RWPE1 (cell line): ENCODE data around the gene SPATA12.

Source experiments
- CTCF ChIA-PET: fragments of 350-600 bp; sonication (Branson Sonifier 250); formaldehyde crosslinking; extraction: SDS; loops from one replicate; lab custom pipeline; 2021; lab: Yijun Ruan, JAX
- POLR2A ChIA-PET: fragments of 400-600 bp; formaldehyde crosslinking; extraction: SDS; loops from one replicate; lab custom pipeline; 2020; ENCODE audit warnings: antibody characterized with exemption; ENCODE audit not compliant: low non-redundant PET; lab: Yijun Ruan, JAX
- DNase-seq: peaks from one replicate; pipeline ENCODE4 v3.0.0; 2012; ENCODE audit warnings: low spot score
- H3K27ac ChIP-seq: fragments of 450-650 bp; 2 replicates; pipeline ENCODE4 v1.5.1; 2017
- TF ChIP-seq, protein P1 (sequence below): fragments of 450-650 bp; conservative IDR thresholded peaks from 2 replicates; pipeline ENCODE4 v1.5.1; 2017; ENCODE audit warnings: low read depth, mild to moderate bottlenecking

The SPATA12 gene

DNA sequence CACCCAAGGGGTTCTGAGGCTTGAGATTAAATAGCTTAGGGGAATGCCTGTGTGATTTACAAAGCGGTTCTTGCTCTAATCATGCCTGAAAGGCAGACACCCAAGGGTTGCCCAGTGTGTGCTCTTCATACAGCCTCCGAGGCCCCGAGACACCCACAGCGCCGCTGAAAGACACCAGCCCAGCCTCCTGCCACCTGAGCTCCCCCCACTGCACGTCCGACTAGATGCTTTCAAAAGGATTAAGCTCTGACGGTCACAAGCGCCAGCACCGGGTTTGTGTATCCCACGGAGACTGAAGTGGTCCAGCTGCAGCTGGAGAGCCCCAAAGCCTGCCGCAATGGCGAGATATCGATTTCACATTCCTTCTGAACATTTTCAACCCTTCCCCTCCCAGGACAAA, 50.3 kb downstream of the SPATA12 start:
- no peak overlapping the region for H3K27ac ChIP-seq
- ChIA-PET CTCF (no interaction called here), POLR2A (no interaction called here)

DNA sequence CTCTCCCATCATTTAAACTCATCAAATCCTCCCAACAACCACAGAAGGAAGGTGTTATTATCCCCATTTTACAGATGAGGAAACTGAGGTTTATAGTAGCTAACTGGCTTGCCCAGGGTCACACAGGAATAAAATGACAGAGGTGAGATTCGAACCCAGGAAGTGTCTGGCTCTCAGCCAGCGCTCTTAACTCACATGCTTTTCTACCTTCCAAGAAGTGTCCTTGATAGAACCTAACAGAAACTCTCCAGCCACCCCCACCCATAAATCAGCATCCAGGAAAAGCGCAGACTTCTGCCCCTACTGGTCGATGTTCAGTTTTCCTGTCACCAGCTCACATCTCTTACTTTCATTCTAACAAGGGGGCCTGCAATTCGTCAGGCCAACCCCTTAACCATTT, 51.7 kb downstream of the SPATA12 start:
- ChIA-PET CTCF (no interaction called here), POLR2A (no interaction called here)
- H3K27ac ChIP-seq, result no peak overlapping the region
- TF ChIP-seq, protein P1, sequence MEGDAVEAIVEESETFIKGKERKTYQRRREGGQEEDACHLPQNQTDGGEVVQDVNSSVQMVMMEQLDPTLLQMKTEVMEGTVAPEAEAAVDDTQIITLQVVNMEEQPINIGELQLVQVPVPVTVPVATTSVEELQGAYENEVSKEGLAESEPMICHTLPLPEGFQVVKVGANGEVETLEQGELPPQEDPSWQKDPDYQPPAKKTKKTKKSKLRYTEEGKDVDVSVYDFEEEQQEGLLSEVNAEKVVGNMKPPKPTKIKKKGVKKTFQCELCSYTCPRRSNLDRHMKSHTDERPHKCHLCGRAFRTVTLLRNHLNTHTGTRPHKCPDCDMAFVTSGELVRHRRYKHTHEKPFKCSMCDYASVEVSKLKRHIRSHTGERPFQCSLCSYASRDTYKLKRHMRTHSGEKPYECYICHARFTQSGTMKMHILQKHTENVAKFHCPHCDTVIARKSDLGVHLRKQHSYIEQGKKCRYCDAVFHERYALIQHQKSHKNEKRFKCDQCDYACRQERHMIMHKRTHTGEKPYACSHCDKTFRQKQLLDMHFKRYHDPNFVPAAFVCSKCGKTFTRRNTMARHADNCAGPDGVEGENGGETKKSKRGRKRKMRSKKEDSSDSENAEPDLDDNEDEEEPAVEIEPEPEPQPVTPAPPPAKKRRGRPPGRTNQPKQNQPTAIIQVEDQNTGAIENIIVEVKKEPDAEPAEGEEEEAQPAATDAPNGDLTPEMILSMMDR, result no peak
- no peak for DNase-seq

More for the DNA sequence above, 50.3 kb downstream of the SPATA12 start:
- TF ChIP-seq, protein P1, result no peak
- DNase-seq, result no peak

DNA sequence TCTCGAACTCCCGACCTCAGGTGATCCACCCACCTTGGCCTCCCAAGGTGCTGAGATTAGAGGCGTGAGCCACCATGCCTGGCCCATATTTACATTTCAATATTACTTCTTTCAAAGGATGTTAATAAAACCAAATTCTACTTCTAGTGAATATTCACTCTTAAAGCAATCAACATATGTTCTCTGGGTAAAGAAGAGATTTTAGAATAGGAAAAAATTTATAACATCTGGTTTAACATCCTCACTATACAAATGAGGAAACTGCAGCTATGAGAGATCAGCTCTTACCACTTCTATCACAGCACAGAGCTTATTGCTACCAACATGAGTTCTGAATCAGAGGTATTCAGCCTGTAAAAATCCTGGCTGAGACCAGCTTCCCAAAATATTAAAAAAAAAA, 56.0 kb downstream of the SPATA12 start:
- TF ChIP-seq, protein P1, result no peak
- ChIA-PET CTCF (no interaction called here), POLR2A (no interaction called here)
- DNase-seq, result no peak
- no peak overlapping the region for H3K27ac ChIP-seq

DNA sequence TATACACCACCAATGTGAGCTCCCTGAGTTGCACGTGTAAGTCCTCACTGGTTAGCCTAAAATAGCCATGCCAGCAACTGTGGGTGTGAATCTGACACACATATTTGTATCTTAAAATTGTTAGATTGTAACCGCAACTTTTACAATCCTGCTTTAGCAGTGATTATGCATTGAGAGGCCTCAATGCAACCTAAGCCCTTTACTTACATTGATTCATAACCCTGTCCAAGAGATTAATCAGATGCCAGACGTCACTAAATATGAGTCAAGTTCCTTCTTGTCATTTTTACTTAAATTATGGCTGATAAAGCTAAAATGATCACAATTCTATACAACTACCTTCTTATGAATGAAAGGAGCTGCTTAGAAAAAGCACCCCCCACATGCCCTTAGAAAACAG, 57.8 kb downstream of the SPATA12 start:
- ChIA-PET POLR2A (no interaction called here), CTCF (interaction anchor here (0.6 kb wide), 1 partner anchor 402 kb away, joined by 4 read pairs; no protein-coding TSS in a partner anchor)
- TF ChIP-seq, protein P1, result no peak
- DNase-seq, result no peak
- no peak overlapping the region for H3K27ac ChIP-seq

DNA sequence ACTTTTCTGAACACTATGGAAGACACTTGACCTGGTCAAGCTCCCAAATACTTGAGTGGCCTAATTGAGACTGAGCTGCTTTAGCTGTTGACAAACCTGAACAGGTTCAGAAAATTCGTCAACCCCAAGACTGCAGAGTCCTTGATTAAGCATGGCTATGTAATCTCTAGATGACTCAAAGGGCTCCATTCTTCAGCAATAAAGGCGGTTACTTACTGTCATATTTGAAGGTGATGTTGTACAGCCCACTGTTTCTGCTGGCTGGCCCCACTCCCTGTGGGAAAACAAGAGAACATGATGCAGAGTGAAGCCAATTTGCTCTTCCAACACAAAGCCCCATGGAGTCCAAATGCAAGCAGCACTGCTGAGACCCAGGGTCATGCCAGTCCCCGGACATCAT, 59.6 kb downstream of the SPATA12 start:
- ChIA-PET CTCF (no interaction called here), POLR2A (no interaction called here)
- TF ChIP-seq, protein P1, result no peak
- H3K27ac ChIP-seq, result no peak overlapping the region
- no peak for DNase-seq

DNA sequence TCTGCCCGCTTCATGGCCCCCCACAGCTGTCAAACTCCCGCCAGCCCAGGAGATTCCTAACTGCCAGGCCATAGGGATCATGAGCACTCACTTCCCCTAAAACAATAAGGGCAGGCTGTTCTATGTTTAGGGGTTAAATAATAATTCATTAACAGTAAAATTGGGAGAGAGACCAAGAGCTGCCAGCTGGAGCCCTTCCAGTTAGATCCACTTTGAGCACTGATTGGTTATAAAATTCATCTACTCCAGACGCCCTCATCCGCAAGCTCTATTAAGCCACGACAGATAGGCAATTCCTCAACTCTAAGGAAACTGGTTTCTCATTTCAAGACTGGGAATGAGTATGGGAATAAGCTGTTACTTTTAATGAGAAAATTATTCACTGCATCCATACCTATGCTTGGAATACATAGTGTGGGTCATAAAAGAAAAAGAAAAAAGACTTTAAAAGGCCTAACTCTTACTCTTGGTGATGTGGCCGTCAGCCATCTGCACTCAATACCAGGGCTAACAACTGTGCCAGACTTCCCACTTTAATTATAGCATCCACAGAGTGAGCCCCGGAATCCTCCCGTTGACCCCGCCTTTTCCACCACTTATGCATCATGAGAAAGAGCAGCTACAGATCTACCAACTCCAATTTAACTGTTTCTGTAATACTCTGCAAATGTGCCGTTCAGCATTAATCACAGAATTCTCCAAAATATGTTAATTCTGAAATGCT, 60.1 kb downstream of the SPATA12 start:
- CTCF ChIA-PET, result no interaction called here
- TF ChIP-seq, protein P1, result no peak
- POLR2A ChIA-PET, result no interaction called here
- no peak for DNase-seq
- no peak overlapping the region for H3K27ac ChIP-seq
